Upper lobe of right lung (tissue), 1 donor: ENCODE data around the gene PSMA5. TPM values are rescaled to one million over a fixed set of nuclear protein-coding genes. Genes with fewer than 3 reads are reported as not detected.
A peak's percentile ranks its signal among the peaks of the same experiment; 100 is the strongest.
"Not testable (repeated sequence)": the region's sequence is repeated elsewhere in the genome, so short reads cannot be mapped to it uniquely, and the experiment has no call there.

ENCODE experiments used
- ATAC-seq: fragments of 200-7000 bp; cut with Tn5 transposase; one replicate; pipeline ENCODE4 v1.9.1; 2020; ENCODE audit warnings: mild to moderate bottlenecking, moderate library complexity
- DNase-seq: peaks from one replicate; pipeline ENCODE4 v3.0.0-alpha.2; 2020
- H3K27ac ChIP-seq: fragments of 200-600 bp; one replicate; pipeline ENCODE4 v1.8.0; 2022
- H3K27me3 ChIP-seq: fragments of 200-600 bp; one replicate; pipeline ENCODE4 v1.8.0; 2022; ENCODE audit warnings: mild to moderate bottlenecking
- H3K36me3 ChIP-seq: fragments of 200-600 bp; one replicate; pipeline ENCODE4 v1.8.0; 2022
- H3K4me1 ChIP-seq: fragments of 200-600 bp; one replicate; pipeline ENCODE4 v1.8.0; 2022
- H3K4me3 ChIP-seq: fragments of 200-600 bp; one replicate; pipeline ENCODE4 v1.8.0; 2022; ENCODE audit warnings: mild to moderate bottlenecking
- H3K9me3 ChIP-seq: fragments of 200-600 bp; one replicate; pipeline ENCODE4 v1.8.0; 2022
- CTCF ChIP-seq: fragments of 200-600 bp; IDR thresholded peaks from one replicate; pipeline ENCODE4 v1.8.0; 2022; ENCODE audit warnings: antibody characterized with exemption
- intact Hi-C: fragments of 100-400 bp; cut with DNase I; formaldehyde crosslinking; loops from one replicate; pipeline ENCODE4 v1.11.0; 2022
- long read RNA-seq: library from polyadenylated mRNA; unstranded; transcript quantifications from one replicate; pipeline ENCODE4 v2.0.0, GENCODE V29; 2021
- total RNA-seq: library from RNA; stranded (reverse); fragmentation: NEBNext Ultra II Directional; extraction: Animal tissue kit (Norgen Biotek cat#: 25700); gene quantifications from one replicate; pipeline ENCODE4 v1.2.1, GENCODE V29; 2021
- donor health status: DM: no; HTN: yes; CAD: no; lungs with severe emphysema.

Gene PSMA5
- 67.8 TPM for total RNA-seq
- long read RNA-seq, transcript PSMA5-201 (9 exons, 3,729 nt): major isoform, 47 of 54 reads
- long read RNA-seq, partial matches to known transcripts: 0 of 54 reads
- long read RNA-seq, other reads (novel, unspliced or antisense): 7 of 54 reads

GRCh38 chr1:109426281-109427170, at the start of gene PSMA5:
Gene PSMA5, minus strand, starts transcription at chr1:109426448. Its CDS starts 118 bp downstream, at chr1:109426330.
- peaks cover 7% of the 10 kb centered on the region for H3K36me3 ChIP-seq
- H3K4me3 ChIP-seq: peak within 1 kb of the TSS; percentile 95
- TF ChIP-seq CTCF: no peak
- intact Hi-C loops: no loop called here
- no peaks in the 10 kb centered on the region for H3K27me3 ChIP-seq
- H3K4me1 ChIP-seq: peaks cover 14% of the 10 kb centered on the region
- peak; percentile 99 for ATAC-seq
- no peaks in the 10 kb centered on the region for H3K9me3 ChIP-seq
- peak; percentile 98 for DNase-seq
- peak within 1 kb of the TSS; percentile 88 for H3K27ac ChIP-seq

- Histone ChIP-seq H3K27ac (no peak overlapping the region), H3K4me3 (no peak overlapping the region), H3K27me3 (peaks cover 8% of the 10 kb centered on the region), H3K36me3 (no peaks in the 10 kb centered on the region), H3K4me1 (no peaks in the 10 kb centered on the region), H3K9me3 (no peaks in the 10 kb centered on the region)
- DNase-seq (no peak), ATAC-seq (no peak)
- no peak for TF ChIP-seq CTCF
- intact Hi-C loops: no loop called here
Observed at GRCh38 chr1:109475261-109475660, 49.0 kb upstream of the PSMA5 start.

GRCh38 chr1:109474697-109475096, 48.4 kb upstream of the PSMA5 start:
- no peak overlapping the region for H3K27ac ChIP-seq
- no peaks in the 10 kb centered on the region for H3K9me3 ChIP-seq
- ATAC-seq (no peak), DNase-seq (no peak)
- H3K27me3 ChIP-seq: peaks cover 14% of the 10 kb centered on the region
- no peak for TF ChIP-seq CTCF
- intact Hi-C loops: no loop called here
- H3K36me3 ChIP-seq: no peaks in the 10 kb centered on the region
- no peak overlapping the region for H3K4me3 ChIP-seq
- no peaks in the 10 kb centered on the region for H3K4me1 ChIP-seq

GRCh38 chr1:109473284-109474057, 47.2 kb upstream of the PSMA5 start:
- H3K4me3 ChIP-seq, H3K27ac ChIP-seq, H3K4me1 ChIP-seq, DNase-seq, intact Hi-C loops, H3K36me3 ChIP-seq, ATAC-seq, H3K9me3 ChIP-seq: not testable (repeated sequence)
- peaks cover 19% of the 10 kb centered on the region for H3K27me3 ChIP-seq

GRCh38 chr1:109472779-109473178, 46.5 kb upstream of the PSMA5 start:
- H3K4me1 ChIP-seq: no peaks in the 10 kb centered on the region
- DNase-seq (no peak), ATAC-seq (no peak)
- intact Hi-C loops: no loop called here
- no peaks in the 10 kb centered on the region for H3K9me3 ChIP-seq
- no peak overlapping the region for H3K27ac ChIP-seq
- no peak for TF ChIP-seq CTCF
- peaks cover 19% of the 10 kb centered on the region for H3K27me3 ChIP-seq
- H3K36me3 ChIP-seq: no peaks in the 10 kb centered on the region
- no peak overlapping the region for H3K4me3 ChIP-seq

- Histone ChIP-seq H3K36me3 (no peaks in the 10 kb centered on the region), H3K4me1 (no peaks in the 10 kb centered on the region), H3K27me3 (peaks cover 43% of the 10 kb centered on the region), H3K4me3 (no peak overlapping the region), H3K27ac (no peak overlapping the region), H3K9me3 (no peaks in the 10 kb centered on the region)
- no peak for TF ChIP-seq CTCF
- ATAC-seq (no peak), DNase-seq (no peak)
- intact Hi-C loops: no loop called here
Observed at GRCh38 chr1:109470245-109470644, 44.0 kb upstream of the PSMA5 start.
